C4-2B (cell line): ENCODE results near the gene ACSF3.

Experiments used
- H3K27ac ChIP-seq: fragments of 450-650 bp; 2 replicates; pipeline ENCODE4 v1.5.1; 2017
- CTCF ChIP-seq: fragments of 450-650 bp; conservative IDR thresholded peaks from 2 replicates; pipeline ENCODE4 v1.5.1; 2017; ENCODE audit warnings: mild to moderate bottlenecking
- ZFX ChIP-seq: fragments of 450-650 bp; IDR thresholded peaks from 2 replicates; pipeline ENCODE4 v1.6.1; 2017

ACSF3 gene

DNA sequence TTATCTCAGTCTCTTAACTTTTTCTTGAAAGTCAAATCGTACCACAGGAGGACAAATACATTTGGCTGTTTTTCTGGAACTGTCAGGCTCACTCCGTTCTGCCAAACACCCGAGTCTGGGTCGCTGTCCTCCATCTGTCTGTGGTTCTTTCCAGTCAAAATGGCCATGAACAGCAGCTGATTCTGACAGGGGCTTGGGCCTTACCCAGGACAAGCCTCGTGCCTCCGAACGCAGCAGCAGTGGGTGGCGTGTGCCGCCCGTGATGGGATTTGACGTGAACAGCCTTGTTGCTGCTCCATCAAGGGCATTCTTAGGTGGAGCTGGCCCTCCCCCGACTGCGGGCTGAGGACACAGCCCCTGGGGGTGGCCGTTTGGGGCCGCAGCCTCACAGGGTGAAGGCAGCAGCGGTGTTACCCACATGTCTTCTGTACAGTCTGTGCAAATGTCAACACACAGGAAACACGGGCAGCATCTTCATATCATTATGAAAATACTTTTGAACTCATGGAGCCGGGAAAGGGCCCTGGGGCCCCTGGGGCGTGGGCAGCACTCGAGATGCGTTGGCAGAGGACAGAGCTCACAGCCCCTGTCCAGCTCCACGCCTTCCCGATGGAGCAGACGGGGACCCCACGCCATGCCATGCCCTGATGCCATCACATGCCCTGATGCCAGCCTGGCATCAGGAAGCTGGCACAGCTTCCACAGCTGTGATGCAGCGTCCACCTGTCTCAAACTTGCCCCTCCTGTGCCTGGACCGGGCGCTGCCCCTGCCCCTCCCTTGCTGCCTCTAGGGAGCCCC is 8.6 kb upstream of the ACSF3 start:
- no peak for TF ChIP-seq CTCF
- no peak for TF ChIP-seq ZFX
- no peak overlapping the region for H3K27ac ChIP-seq

DNA sequence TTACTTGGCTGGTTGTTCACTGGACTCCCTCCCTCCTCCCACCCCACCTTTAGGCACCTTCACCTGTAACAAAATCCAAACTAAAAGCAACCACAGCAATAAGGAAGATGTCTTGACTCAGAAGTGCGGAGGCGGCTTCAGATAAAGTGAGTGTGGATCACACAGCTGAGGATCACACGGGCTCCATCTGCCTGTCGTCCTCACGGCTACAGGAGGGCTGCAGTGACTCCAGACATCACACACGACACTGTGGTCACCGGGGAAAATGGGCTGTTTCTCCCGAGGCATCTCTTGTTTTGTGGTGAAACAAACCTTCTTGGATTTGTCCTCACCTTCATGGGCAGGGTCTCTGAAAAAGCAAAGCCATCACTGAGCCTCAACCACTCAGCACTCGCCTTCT is 7.9 kb upstream of the ACSF3 start:
- H3K27ac ChIP-seq, result no peak overlapping the region
- no peak for TF ChIP-seq ZFX

- H3K27ac ChIP-seq, result no peak overlapping the region
- TF ChIP-seq ZFX (no peak), CTCF (no peak)
These were observed 5.6 kb upstream of the ACSF3 start for GRCh38 chr16:89087922-89088497.

GRCh38 chr16:89089120-89089519 is 4.5 kb upstream of the ACSF3 start:
- TF ChIP-seq CTCF (no peak), ZFX (no peak)
- H3K27ac ChIP-seq, result no peak overlapping the region

GRCh38 chr16:89090182-89090630 is 3.4 kb upstream of the ACSF3 start:
- no peak overlapping the region for H3K27ac ChIP-seq
- no peak for TF ChIP-seq ZFX

GRCh38 chr16:89090669-89091426 is 2.8 kb upstream of the ACSF3 start:
- TF ChIP-seq CTCF (no peak), ZFX (no peak)
- no peak overlapping the region for H3K27ac ChIP-seq

GRCh38 chr16:89092013-89092412 is 1.6 kb upstream of the ACSF3 start:
- TF ChIP-seq CTCF, result no peak
- TF ChIP-seq ZFX, result no peak
- no peak overlapping the region for H3K27ac ChIP-seq

- H3K27ac ChIP-seq, result peak overlapping the region; percentile 78
These were observed 425 bp upstream of the ACSF3 start for GRCh38 chr16:89093252-89093601.
